ENCODE measurements around the gene PNRC1.
"Not testable (repeated sequence)": the region's sequence is repeated elsewhere in the genome, so short reads cannot be mapped to it uniquely, and the experiment has no call there.

PNRC1 gene

GRCh38 chr6:89063881-89064280 lies 16.7 kb upstream of the PNRC1 start:
- H3K4me1 ChIP-seq (ENCODE audit: insufficient read depth, low read length) = no peaks in the 10 kb centered on the region
- no peaks in the 10 kb centered on the region for H3K36me3 ChIP-seq (ENCODE audit: insufficient read depth, low read length)
- no peaks in the 10 kb centered on the region for H3K9me3 ChIP-seq (ENCODE audit: low read length)
- no peak overlapping the region for H3K4me3 ChIP-seq (ENCODE audit: low read depth in 1 of 2, low read length in 2 of 2)
- no peak overlapping the region for H3K9ac ChIP-seq (ENCODE audit: low read length)
- no peak overlapping the region for H3K27ac ChIP-seq (ENCODE audit: low read depth, low read length)
- H3K27me3 ChIP-seq (ENCODE audit: control insufficient read depth in 1 of 2, insufficient read depth in 2 of 2, low read length in 2 of 2) = no peaks in the 10 kb centered on the region

- H3K9me3 ChIP-seq (ENCODE audit: low read length); H3K4me3 ChIP-seq (ENCODE audit: low read depth in 1 of 2, low read length in 2 of 2); H3K4me1 ChIP-seq (ENCODE audit: insufficient read depth, low read length); H3K27me3 ChIP-seq (ENCODE audit: control insufficient read depth in 1 of 2, insufficient read depth in 2 of 2, low read length in 2 of 2); H3K27ac ChIP-seq (ENCODE audit: low read depth, low read length); H3K9ac ChIP-seq (ENCODE audit: low read length); H3K36me3 ChIP-seq (ENCODE audit: insufficient read depth, low read length): not testable (repeated sequence)
Measured at GRCh38 chr6:89064931-89065330, 15.6 kb upstream of the PNRC1 start.

GRCh38 chr6:89066121-89066520 lies 14.4 kb upstream of the PNRC1 start:
- not testable (repeated sequence) for H3K4me3 ChIP-seq (ENCODE audit: low read depth in 1 of 2, low read length in 2 of 2); H3K36me3 ChIP-seq (ENCODE audit: insufficient read depth, low read length); H3K4me1 ChIP-seq (ENCODE audit: insufficient read depth, low read length); H3K27me3 ChIP-seq (ENCODE audit: control insufficient read depth in 1 of 2, insufficient read depth in 2 of 2, low read length in 2 of 2); H3K27ac ChIP-seq (ENCODE audit: low read depth, low read length); H3K9me3 ChIP-seq (ENCODE audit: low read length); H3K9ac ChIP-seq (ENCODE audit: low read length)

DNA sequence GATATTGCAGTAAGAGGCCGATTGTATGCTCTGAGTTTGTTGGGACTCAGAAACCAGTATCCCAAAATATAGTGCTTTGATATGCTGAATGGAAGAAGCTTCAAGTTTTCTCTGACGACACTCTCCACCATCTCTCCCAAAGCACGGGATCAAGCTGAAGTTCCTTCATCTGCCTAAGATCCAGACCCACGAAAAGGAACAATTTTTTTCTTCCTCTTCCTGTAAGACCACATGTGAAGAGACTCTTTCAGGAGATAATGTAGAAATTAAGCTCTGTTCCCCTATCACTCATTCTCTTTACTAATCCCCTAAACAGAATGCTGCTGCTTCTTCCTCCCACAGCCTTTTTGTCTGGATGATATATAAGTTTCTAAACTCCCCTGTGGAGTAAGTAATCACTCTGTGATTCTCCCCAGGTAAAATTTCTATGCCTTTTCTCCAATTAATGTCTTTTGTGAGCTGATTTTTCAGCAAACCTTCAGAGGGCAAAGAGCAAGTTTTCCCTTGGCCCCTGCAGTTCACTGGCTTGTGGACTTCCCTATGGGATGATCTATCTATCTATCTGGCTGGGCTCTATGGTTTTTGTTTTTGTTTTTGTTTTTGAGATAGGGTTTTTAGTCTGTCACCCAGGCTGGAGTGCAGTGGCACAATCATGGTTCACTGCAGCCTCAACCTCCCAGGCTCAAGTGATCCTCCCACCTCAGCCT lies 13.5 kb upstream of the PNRC1 start:
- H3K9me3 ChIP-seq (ENCODE audit: low read length) = no peaks in the 10 kb centered on the region
- H3K27ac ChIP-seq (ENCODE audit: low read depth, low read length) = no peak overlapping the region
- H3K4me3 ChIP-seq (ENCODE audit: low read depth in 1 of 2, low read length in 2 of 2) = no peak overlapping the region
- peaks cover under 1% of the 10 kb centered on the region for H3K4me1 ChIP-seq (ENCODE audit: insufficient read depth, low read length)
- no peaks in the 10 kb centered on the region for H3K36me3 ChIP-seq (ENCODE audit: insufficient read depth, low read length)
- H3K9ac ChIP-seq (ENCODE audit: low read length) = no peak overlapping the region
- H3K27me3 ChIP-seq (ENCODE audit: control insufficient read depth in 1 of 2, insufficient read depth in 2 of 2, low read length in 2 of 2) = no peaks in the 10 kb centered on the region

GRCh38 chr6:89067796-89068195 lies 12.8 kb upstream of the PNRC1 start:
- no peak overlapping the region for H3K9ac ChIP-seq (ENCODE audit: low read length)
- H3K27me3 ChIP-seq (ENCODE audit: control insufficient read depth in 1 of 2, insufficient read depth in 2 of 2, low read length in 2 of 2) = no peaks in the 10 kb centered on the region
- peaks cover 7% of the 10 kb centered on the region for H3K4me1 ChIP-seq (ENCODE audit: insufficient read depth, low read length)
- H3K9me3 ChIP-seq (ENCODE audit: low read length) = no peaks in the 10 kb centered on the region
- H3K27ac ChIP-seq (ENCODE audit: low read depth, low read length) = no peak overlapping the region
- H3K4me3 ChIP-seq (ENCODE audit: low read depth in 1 of 2, low read length in 2 of 2) = no peak overlapping the region
- no peaks in the 10 kb centered on the region for H3K36me3 ChIP-seq (ENCODE audit: insufficient read depth, low read length)

DNA sequence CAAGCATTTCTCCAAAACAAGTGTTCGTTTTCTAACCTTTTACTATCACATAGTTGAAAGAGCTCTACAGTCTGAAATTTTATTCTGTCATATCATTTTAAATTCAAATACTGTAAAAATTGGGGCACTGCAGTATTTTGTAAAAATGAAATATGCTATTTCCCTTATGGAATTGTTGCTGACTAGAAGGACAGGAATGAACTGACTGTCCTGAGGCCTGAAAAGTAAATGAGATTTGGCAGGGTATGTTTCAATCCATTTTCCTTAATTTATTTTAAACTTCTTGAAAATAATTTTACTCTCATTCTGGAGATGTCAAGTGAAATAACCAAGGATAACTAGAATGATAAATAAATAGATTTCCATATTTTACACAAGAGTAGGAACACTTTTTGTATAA lies 11.9 kb upstream of the PNRC1 start:
- H3K27ac ChIP-seq (ENCODE audit: low read depth, low read length) = no peak overlapping the region
- H3K36me3 ChIP-seq (ENCODE audit: insufficient read depth, low read length) = no peaks in the 10 kb centered on the region
- no peaks in the 10 kb centered on the region for H3K27me3 ChIP-seq (ENCODE audit: control insufficient read depth in 1 of 2, insufficient read depth in 2 of 2, low read length in 2 of 2)
- H3K9me3 ChIP-seq (ENCODE audit: low read length) = no peaks in the 10 kb centered on the region
- H3K4me3 ChIP-seq (ENCODE audit: low read depth in 1 of 2, low read length in 2 of 2) = no peak overlapping the region
- no peak overlapping the region for H3K9ac ChIP-seq (ENCODE audit: low read length)
- peaks cover 11% of the 10 kb centered on the region for H3K4me1 ChIP-seq (ENCODE audit: insufficient read depth, low read length)

GRCh38 chr6:89069536-89070163 lies 10.9 kb upstream of the PNRC1 start:
- no peak overlapping the region for H3K4me3 ChIP-seq (ENCODE audit: low read depth in 1 of 2, low read length in 2 of 2)
- H3K9ac ChIP-seq (ENCODE audit: low read length) = no peak overlapping the region
- H3K36me3 ChIP-seq (ENCODE audit: insufficient read depth, low read length) = no peaks in the 10 kb centered on the region
- no peaks in the 10 kb centered on the region for H3K27me3 ChIP-seq (ENCODE audit: control insufficient read depth in 1 of 2, insufficient read depth in 2 of 2, low read length in 2 of 2)
- H3K27ac ChIP-seq (ENCODE audit: low read depth, low read length) = no peak overlapping the region
- no peaks in the 10 kb centered on the region for H3K9me3 ChIP-seq (ENCODE audit: low read length)
- H3K4me1 ChIP-seq (ENCODE audit: insufficient read depth, low read length) = peaks cover 11% of the 10 kb centered on the region

GRCh38 chr6:89071036-89071435 lies 9.5 kb upstream of the PNRC1 start:
- Histone ChIP-seq H3K9ac (ENCODE audit: low read length) (no peak overlapping the region), H3K27ac (ENCODE audit: low read depth, low read length) (no peak overlapping the region), H3K9me3 (ENCODE audit: low read length) (no peaks in the 10 kb centered on the region), H3K4me3 (ENCODE audit: low read depth in 1 of 2, low read length in 2 of 2) (no peak overlapping the region), H3K36me3 (ENCODE audit: insufficient read depth, low read length) (no peaks in the 10 kb centered on the region), H3K4me1 (ENCODE audit: insufficient read depth, low read length) (peaks cover 11% of the 10 kb centered on the region), H3K27me3 (ENCODE audit: control insufficient read depth in 1 of 2, insufficient read depth in 2 of 2, low read length in 2 of 2) (no peaks in the 10 kb centered on the region)

DNA sequence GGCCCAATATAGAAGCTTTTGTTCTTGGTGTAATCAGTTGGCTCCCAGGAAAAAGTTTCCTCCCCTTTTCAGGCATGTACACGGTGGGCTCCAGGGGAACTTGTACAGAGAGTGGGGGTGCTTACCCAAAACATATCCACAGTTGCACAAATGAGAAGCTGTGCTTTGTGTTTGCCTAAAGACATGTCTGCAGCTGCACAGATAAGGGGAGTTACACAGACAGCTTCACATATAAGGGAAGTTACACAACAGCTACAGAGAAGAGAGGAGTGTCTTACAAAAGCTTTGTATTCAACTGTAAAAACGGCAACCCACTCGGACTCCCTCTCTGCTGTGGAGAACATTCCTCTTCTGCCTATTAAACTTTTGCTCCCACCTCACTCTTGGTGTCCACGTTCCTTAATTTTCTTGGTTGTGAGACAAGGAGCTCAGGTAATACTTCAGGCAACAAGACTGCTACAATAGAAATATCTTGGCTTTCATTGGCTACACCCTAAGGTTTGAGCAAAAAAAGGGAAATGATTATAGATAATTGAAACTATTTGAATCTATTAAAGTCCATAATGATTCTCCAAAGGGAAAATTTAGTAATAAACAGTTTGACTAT lies 7.4 kb upstream of the PNRC1 start:
- H3K27ac ChIP-seq (ENCODE audit: low read depth, low read length) = peak overlapping the region; percentile 81
- no peaks in the 10 kb centered on the region for H3K36me3 ChIP-seq (ENCODE audit: insufficient read depth, low read length)
- no peaks in the 10 kb centered on the region for H3K27me3 ChIP-seq (ENCODE audit: control insufficient read depth in 1 of 2, insufficient read depth in 2 of 2, low read length in 2 of 2)
- no peak overlapping the region for H3K4me3 ChIP-seq (ENCODE audit: low read depth in 1 of 2, low read length in 2 of 2)
- no peaks in the 10 kb centered on the region for H3K9me3 ChIP-seq (ENCODE audit: low read length)
- peaks cover 11% of the 10 kb centered on the region for H3K4me1 ChIP-seq (ENCODE audit: insufficient read depth, low read length)
- no peak overlapping the region for H3K9ac ChIP-seq (ENCODE audit: low read length)

- H3K9ac ChIP-seq (ENCODE audit: low read length) = no peak overlapping the region
- no peak overlapping the region for H3K4me3 ChIP-seq (ENCODE audit: low read depth in 1 of 2, low read length in 2 of 2)
- H3K27ac ChIP-seq (ENCODE audit: low read depth, low read length) = no peak overlapping the region
- H3K36me3 ChIP-seq (ENCODE audit: insufficient read depth, low read length) = no peaks in the 10 kb centered on the region
- no peaks in the 10 kb centered on the region for H3K27me3 ChIP-seq (ENCODE audit: control insufficient read depth in 1 of 2, insufficient read depth in 2 of 2, low read length in 2 of 2)
- H3K9me3 ChIP-seq (ENCODE audit: low read length) = no peaks in the 10 kb centered on the region
- H3K4me1 ChIP-seq (ENCODE audit: insufficient read depth, low read length) = peaks cover 11% of the 10 kb centered on the region
Measured at GRCh38 chr6:89073840-89074239, 6.7 kb upstream of the PNRC1 start.

DNA sequence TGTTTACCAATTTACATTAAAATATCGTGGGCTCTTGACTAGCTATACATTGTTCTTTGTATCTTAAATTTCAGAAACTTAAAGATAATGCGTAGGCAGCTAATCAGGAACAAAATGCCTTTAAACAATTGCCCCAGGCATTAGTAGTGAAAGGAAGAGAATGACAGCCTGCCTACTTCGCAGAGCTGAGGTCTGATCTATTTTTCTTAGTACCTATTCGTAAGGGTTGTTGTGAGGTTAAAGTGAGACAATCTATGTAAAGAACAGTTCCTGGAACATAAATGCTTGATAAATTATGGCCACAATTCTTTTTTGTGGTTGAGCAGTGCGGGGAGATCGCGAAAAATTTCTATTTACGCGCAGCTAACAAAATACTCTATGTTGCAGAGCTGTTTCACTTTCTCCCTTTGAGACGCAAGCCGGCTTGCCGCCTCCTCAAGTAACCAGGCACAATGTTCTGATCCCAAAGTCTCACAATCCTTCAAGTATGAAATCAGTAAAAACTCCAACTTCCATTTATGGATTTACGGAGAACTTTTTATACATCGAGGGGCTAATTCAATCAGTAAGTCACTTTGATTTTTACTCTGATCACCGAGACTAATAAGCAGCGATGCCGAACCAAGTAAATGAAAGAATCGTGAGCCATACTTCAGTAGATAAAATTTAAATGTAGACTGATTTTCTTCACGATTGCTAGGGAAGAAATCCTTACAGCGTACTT lies 878 bp upstream of the PNRC1 start:
- Histone ChIP-seq H3K4me3 (ENCODE audit: low read depth in 1 of 2, low read length in 2 of 2) (peak overlapping the region; percentile 74 to 93), H3K9ac (ENCODE audit: low read length) (peak overlapping the region; percentile 99), H3K27ac (ENCODE audit: low read depth, low read length) (peak overlapping the region; percentile 97), H3K4me1 (ENCODE audit: insufficient read depth, low read length) (peaks cover 14% of the 10 kb centered on the region), H3K27me3 (ENCODE audit: control insufficient read depth in 1 of 2, insufficient read depth in 2 of 2, low read length in 2 of 2) (no peaks in the 10 kb centered on the region), H3K9me3 (ENCODE audit: low read length) (no peaks in the 10 kb centered on the region), H3K36me3 (ENCODE audit: insufficient read depth, low read length) (peaks cover 9% of the 10 kb centered on the region)
